ENCODE measurements around the gene SMAD1. TPM values are rescaled to one million over a fixed set of nuclear protein-coding genes. Genes with fewer than 3 reads are reported as not detected.

Gene SMAD1
- total RNA-seq, 1 experiment from 2014 or later: 23.0 TPM

DNA sequence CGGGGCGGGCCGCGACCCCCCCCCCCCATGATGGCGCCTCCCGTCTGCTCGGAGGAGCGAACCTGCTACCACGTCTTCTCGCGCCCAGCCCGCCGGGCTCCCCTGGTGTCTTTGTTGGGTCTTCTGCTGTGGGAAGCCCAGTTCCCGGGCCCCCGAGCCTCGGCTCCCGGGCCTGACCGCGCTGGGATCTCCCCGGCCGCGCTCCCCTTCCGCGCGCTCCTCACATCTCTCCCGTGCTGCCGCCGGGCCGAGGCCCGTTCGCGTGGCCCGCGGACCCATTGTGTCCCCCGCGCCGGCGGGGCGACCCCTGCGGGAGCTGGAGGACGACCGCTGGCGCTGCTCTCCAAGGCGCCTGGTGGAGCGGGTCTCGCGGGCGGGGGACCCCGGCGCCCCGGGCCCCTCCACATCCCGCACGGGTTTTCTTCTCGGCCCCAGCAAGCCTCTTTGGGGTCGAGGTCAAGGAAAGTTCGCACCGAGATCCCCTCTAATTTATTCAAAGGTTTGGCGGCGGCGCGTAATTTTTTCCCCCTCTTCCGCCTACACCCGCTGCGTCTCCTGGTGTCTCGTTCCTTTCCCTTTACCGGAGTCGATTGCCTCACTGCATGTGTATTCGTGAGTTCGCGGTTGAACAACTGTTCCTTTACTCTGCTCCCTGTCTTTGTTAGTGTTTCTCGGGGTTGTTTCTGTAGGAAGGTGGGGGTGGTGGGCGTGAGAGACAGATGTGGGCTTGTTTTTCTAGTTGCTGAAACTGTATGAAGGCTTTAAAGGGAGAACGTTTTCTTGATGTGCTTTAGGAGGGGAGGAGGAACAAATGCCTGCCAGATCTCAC is 770 bp downstream of the SMAD1 start (continued):
- TF ChIP-seq, protein P1, sequence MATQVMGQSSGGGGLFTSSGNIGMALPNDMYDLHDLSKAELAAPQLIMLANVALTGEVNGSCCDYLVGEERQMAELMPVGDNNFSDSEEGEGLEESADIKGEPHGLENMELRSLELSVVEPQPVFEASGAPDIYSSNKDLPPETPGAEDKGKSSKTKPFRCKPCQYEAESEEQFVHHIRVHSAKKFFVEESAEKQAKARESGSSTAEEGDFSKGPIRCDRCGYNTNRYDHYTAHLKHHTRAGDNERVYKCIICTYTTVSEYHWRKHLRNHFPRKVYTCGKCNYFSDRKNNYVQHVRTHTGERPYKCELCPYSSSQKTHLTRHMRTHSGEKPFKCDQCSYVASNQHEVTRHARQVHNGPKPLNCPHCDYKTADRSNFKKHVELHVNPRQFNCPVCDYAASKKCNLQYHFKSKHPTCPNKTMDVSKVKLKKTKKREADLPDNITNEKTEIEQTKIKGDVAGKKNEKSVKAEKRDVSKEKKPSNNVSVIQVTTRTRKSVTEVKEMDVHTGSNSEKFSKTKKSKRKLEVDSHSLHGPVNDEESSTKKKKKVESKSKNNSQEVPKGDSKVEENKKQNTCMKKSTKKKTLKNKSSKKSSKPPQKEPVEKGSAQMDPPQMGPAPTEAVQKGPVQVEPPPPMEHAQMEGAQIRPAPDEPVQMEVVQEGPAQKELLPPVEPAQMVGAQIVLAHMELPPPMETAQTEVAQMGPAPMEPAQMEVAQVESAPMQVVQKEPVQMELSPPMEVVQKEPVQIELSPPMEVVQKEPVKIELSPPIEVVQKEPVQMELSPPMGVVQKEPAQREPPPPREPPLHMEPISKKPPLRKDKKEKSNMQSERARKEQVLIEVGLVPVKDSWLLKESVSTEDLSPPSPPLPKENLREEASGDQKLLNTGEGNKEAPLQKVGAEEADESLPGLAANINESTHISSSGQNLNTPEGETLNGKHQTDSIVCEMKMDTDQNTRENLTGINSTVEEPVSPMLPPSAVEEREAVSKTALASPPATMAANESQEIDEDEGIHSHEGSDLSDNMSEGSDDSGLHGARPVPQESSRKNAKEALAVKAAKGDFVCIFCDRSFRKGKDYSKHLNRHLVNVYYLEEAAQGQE (IDR thresholded peaks at IDR 0.05; ENCODE audit: low read depth): no peak
- no peak for TF ChIP-seq POLR2A (IDR thresholded peaks at IDR 0.05; ENCODE audit: borderline replicate concordance, extremely low read depth, insufficient read depth, insufficient read length)

DNA sequence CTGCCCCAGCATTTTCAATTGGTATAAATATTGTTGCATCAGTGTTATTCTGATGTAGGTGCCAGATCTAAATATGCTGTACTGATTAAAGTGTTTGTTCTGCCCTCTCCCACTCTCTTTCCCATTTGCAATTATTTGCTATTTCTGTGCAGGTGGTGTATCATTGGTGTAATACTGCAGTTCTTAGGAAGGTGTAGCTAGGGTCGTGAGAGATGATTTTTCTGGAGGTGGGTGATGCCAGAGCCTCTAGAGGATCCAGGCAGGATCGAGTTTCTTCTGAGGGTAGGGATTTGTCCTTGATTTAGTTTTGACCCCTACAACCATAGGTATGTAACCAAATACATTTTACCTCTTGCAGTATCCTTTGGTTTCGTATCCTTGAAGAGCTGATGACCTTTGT is 1.9 kb downstream of the SMAD1 start:
- H3K4me1 ChIP-seq (ENCODE audit: control insufficient read depth in 1 of 2, insufficient read depth in 2 of 2, low read length in 2 of 2): peaks cover 7 to 22% of the 10 kb centered on the region in 2 experiments; a peak in 3 of 4 replicates
- H3K27me3 ChIP-seq (ENCODE audit: insufficient read depth, low read length): no peaks in the 10 kb centered on the region
- H2AFZ ChIP-seq (ENCODE audit: low read depth, low read length, poor library complexity, severe bottlenecking): no peak overlapping the region
- POLR2A ChIA-PET: no interaction called here
- RAD21 ChIA-PET (ENCODE audit: low non-redundant PET in 1 of 2, low total read pairs in 2 of 2, uncharacterized antibody in 2 of 2, unreplicated experiment in 2 of 2): no interaction called here
- H3K4me2 ChIP-seq (ENCODE audit: low read length): peak overlapping the region; percentile 96
- CTCF ChIA-PET: interaction anchor here (1.0 to 1.2 kb wide), 2 partner anchors 74 to 267 kb away, joined by 4 read pairs; no protein-coding TSS in a partner anchor
- no peaks in the 10 kb centered on the region for H3K9me2 ChIP-seq (ENCODE audit: insufficient read depth)
- no peak for ATAC-seq
- H3K79me2 ChIP-seq (ENCODE audit: insufficient read depth, low read length): peaks cover 61% of the 10 kb centered on the region
- no peaks in the 10 kb centered on the region for H3K36me3 ChIP-seq (ENCODE audit: control insufficient read depth in 1 of 2, insufficient read depth in 2 of 2, low read length in 2 of 2)
- no peak overlapping the region for H3K27ac ChIP-seq (ENCODE audit: low read depth, low read length)
- 0 out of 2 replicates have a peak overlapping the region, but pooled peaks have one; percentile 83 for H3K9ac ChIP-seq (ENCODE audit: low read length)
- no peaks in the 10 kb centered on the region; the same call in 1 of the 2 replicates for H4K20me1 ChIP-seq (ENCODE audit: insufficient read depth)
- intact Hi-C loops (cut with micrococcal nuclease): loop anchor here (5.0 kb wide), 2 partner anchors 124 to 251 kb away; no protein-coding TSS in a partner anchor
- no TSS peak for BruUV-seq (replicated peaks)
- peak overlapping the region; percentile 66 to 73; a peak in 2 of 4 replicates for H3K4me3 ChIP-seq (replicated peaks in 1 of 2; ENCODE audit: low read depth in 1 of 2, low read length in 2 of 2)
- no peak for DNase-seq (ENCODE audit: low read depth, low spot score)
- no peaks in the 10 kb centered on the region for H3K9me3 ChIP-seq (ENCODE audit: control insufficient read depth in 1 of 2, insufficient read depth in 1 of 2, low read depth in 1 of 2, low read length in 2 of 2)
- TF ChIP-seq ELF1 (IDR thresholded peaks at IDR 0.05; ENCODE audit: borderline replicate concordance, low read depth) (no peak), RAD21 (IDR thresholded peaks at IDR 0.05; ENCODE audit: low read depth) (no peak), YY1 (IDR thresholded peaks at IDR 0.05; ENCODE audit: extremely low read depth, insufficient replicate concordance, low read depth, low read length) (no peak), EZH2phosphoT487 (IDR thresholded peaks at IDR 0.05; ENCODE audit: borderline replicate concordance) (no peak), JUND (IDR thresholded peaks at IDR 0.05) (no peak), POLR2A (IDR thresholded peaks at IDR 0.05; ENCODE audit: borderline replicate concordance, extremely low read depth, insufficient read depth, insufficient read length) (no peak), CBX3 (IDR thresholded peaks at IDR 0.05; ENCODE audit: low read depth) (no peak), SIN3A (IDR thresholded peaks at IDR 0.05; ENCODE audit: low read depth) (no peak), EZH2 (IDR thresholded peaks at IDR 0.05) (no peak), ZNF274 (IDR thresholded peaks at IDR 0.05; ENCODE audit: low read depth, low read length) (no peak), POLR2AphosphoS5 (IDR thresholded peaks at IDR 0.05; ENCODE audit: low read depth, low read length) (no peak), ZFX (IDR thresholded peaks at IDR 0.05) (no peak), SRF (IDR thresholded peaks at IDR 0.05; ENCODE audit: low read depth) (no peak), EGR1 (IDR thresholded peaks at IDR 0.05; ENCODE audit: low read depth) (no peak)
- TF ChIP-seq, protein P2, sequence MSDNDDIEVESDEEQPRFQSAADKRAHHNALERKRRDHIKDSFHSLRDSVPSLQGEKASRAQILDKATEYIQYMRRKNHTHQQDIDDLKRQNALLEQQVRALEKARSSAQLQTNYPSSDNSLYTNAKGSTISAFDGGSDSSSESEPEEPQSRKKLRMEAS (IDR thresholded peaks at IDR 0.05): no peak
- TF ChIP-seq, protein P1 (IDR thresholded peaks at IDR 0.05; ENCODE audit: low read depth): no peak
- TF ChIP-seq, protein P3, sequence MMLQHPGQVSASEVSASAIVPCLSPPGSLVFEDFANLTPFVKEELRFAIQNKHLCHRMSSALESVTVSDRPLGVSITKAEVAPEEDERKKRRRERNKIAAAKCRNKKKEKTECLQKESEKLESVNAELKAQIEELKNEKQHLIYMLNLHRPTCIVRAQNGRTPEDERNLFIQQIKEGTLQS (IDR thresholded peaks at IDR 0.05): no peak

All from HCT116 (cell line).